Endothelial cell (in vitro differentiated cells): ENCODE data around the gene SCYL1. TPM values are rescaled to one million over a fixed set of nuclear protein-coding genes. Genes with fewer than 3 reads are reported as not detected.
A peak's percentile ranks its signal among the peaks of the same experiment; 100 is the strongest.

Source experiments
- DNase-seq: peaks from one replicate; pipeline ENCODE4 v3.0.0; 2021; ENCODE audit warnings: low spot score
- H3K27ac Mint-ChIP-seq: one replicate; pipeline ENCODE4 v1.8.0; 2021; ENCODE audit warnings: mixed read lengths, inconsistent platforms; ENCODE audit not compliant: unreplicated experiment
- H3K27me3 Mint-ChIP-seq: one replicate; pipeline ENCODE4 v1.8.0; 2021; ENCODE audit warnings: mild to moderate bottlenecking, moderate library complexity, mixed read lengths, inconsistent platforms; ENCODE audit not compliant: unreplicated experiment
- H3K36me3 Mint-ChIP-seq: one replicate; pipeline ENCODE4 v1.8.0; 2021; ENCODE audit warnings: mild to moderate bottlenecking, low read depth, mixed read lengths, inconsistent platforms; ENCODE audit not compliant: unreplicated experiment
- H3K4me1 Mint-ChIP-seq: one replicate; pipeline ENCODE4 v1.8.0; 2021; ENCODE audit warnings: mild to moderate bottlenecking, mixed read lengths, inconsistent platforms; ENCODE audit not compliant: unreplicated experiment
- H3K4me3 Mint-ChIP-seq: one replicate; pipeline ENCODE4 v1.8.0; 2021; ENCODE audit warnings: mild to moderate bottlenecking, mixed read lengths, inconsistent platforms; ENCODE audit not compliant: unreplicated experiment
- H3K9me3 Mint-ChIP-seq: one replicate; pipeline ENCODE4 v1.8.0; 2021; ENCODE audit warnings: mixed read lengths, inconsistent platforms; ENCODE audit not compliant: unreplicated experiment
- CTCF ChIP-seq: fragments of 200-600 bp; sonication (generic); IDR thresholded peaks from one replicate; pipeline ENCODE4 v1.5.0; 2021; ENCODE audit warnings: antibody characterized with exemption; ENCODE audit not compliant: unreplicated experiment
- total RNA-seq: library from RNA; stranded (reverse); fragmentation: NEBNext Ultra II Directional; extraction: Animal tissue kit (Norgen Biotek cat#: 25700); gene quantifications from one replicate; pipeline ENCODE4 v1.2.1, GENCODE V29; 2021; ENCODE audit not compliant: unreplicated experiment

Gene SCYL1
- total RNA-seq, 1 donor from 2014 or later = 99.1 TPM

GRCh38 chr11:65549096-65549495 lies 24.2 kb downstream of the SCYL1 start:
- peaks cover 29% of the 10 kb centered on the region for H3K27me3 Mint-ChIP-seq
- peaks cover 29% of the 10 kb centered on the region for H3K4me1 Mint-ChIP-seq
- H3K4me3 Mint-ChIP-seq = no peak overlapping the region

GRCh38 chr11:65551572-65552387 lies 26.9 kb downstream of the SCYL1 start:
- peak; percentile 31 for TF ChIP-seq CTCF
- Mint-ChIP-seq H3K4me1 (peaks cover 28% of the 10 kb centered on the region), H3K27ac (peak overlapping the region; percentile 52), H3K36me3 (peaks cover 4% of the 10 kb centered on the region), H3K9me3 (no peaks in the 10 kb centered on the region), H3K4me3 (peak overlapping the region; percentile 54), H3K27me3 (peaks cover 35% of the 10 kb centered on the region)
- DNase-seq = peak; percentile 71

More at GRCh38 chr11:65549096-65549495, 24.2 kb downstream of the SCYL1 start:
- no peak overlapping the region for H3K27ac Mint-ChIP-seq
- no peak for TF ChIP-seq CTCF
- H3K36me3 Mint-ChIP-seq = peaks cover 5% of the 10 kb centered on the region
- H3K9me3 Mint-ChIP-seq = no peaks in the 10 kb centered on the region
- DNase-seq = no peak

GRCh38 chr11:65552388-65552951 lies 27.6 kb downstream of the SCYL1 start:
- Mint-ChIP-seq H3K4me3 (peak overlapping the region; percentile 60), H3K9me3 (no peaks in the 10 kb centered on the region), H3K27me3 (peaks cover 39% of the 10 kb centered on the region), H3K4me1 (peaks cover 31% of the 10 kb centered on the region), H3K27ac (peak overlapping the region; percentile 19), H3K36me3 (peaks cover 4% of the 10 kb centered on the region)
- no peak for TF ChIP-seq CTCF
- no peak for DNase-seq

GRCh38 chr11:65553301-65554001 lies 28.6 kb downstream of the SCYL1 start:
- Mint-ChIP-seq H3K27ac (no peak overlapping the region), H3K36me3 (peaks cover 4% of the 10 kb centered on the region), H3K27me3 (peaks cover 37% of the 10 kb centered on the region), H3K4me3 (no peak overlapping the region), H3K4me1 (peaks cover 25% of the 10 kb centered on the region), H3K9me3 (no peaks in the 10 kb centered on the region)
- no peak for TF ChIP-seq CTCF
- DNase-seq = no peak
